Memory B cell (primary cell): ENCODE measurements around the gene SBF1.
A peak's percentile ranks its signal among the peaks of the same experiment; 100 is the strongest.

Source experiments
- ATAC-seq: fragments of 150-1000 bp; cut with Tn5 transposase; 2 replicates; pipeline ENCODE4 v1.10.0; 2021; ENCODE audit warnings: low read depth, mild to moderate bottlenecking, moderate library complexity
- DNase-seq, 2 donors: peaks; one replicate each; pipeline ENCODE4 v3.0.0; 2022; ENCODE audit warnings: low spot score in 2 of 2
- H3K27ac Mint-ChIP-seq: one replicate; pipeline ENCODE4 v1.8.0; 2022; ENCODE audit warnings: mild to moderate bottlenecking, moderate library complexity, mixed read lengths
- H3K27me3 Mint-ChIP-seq: one replicate; pipeline ENCODE4 v1.8.0; 2022; ENCODE audit warnings: mixed read lengths
- H3K36me3 Mint-ChIP-seq: one replicate; pipeline ENCODE4 v1.8.0; 2022; ENCODE audit warnings: mild to moderate bottlenecking, mixed read lengths
- H3K4me1 Mint-ChIP-seq: one replicate; pipeline ENCODE4 v1.8.0; 2022; ENCODE audit warnings: mixed read lengths
- H3K4me3 Mint-ChIP-seq: one replicate; pipeline ENCODE4 v1.8.0; 2022; ENCODE audit warnings: mild to moderate bottlenecking, moderate library complexity, mixed read lengths
- H3K9me3 Mint-ChIP-seq: one replicate; pipeline ENCODE4 v1.8.0; 2022; ENCODE audit warnings: mixed read lengths

Gene SBF1

GRCh38 chr22:50460938-50461337 is 13.9 kb downstream of the SBF1 start:
- peaks cover 29% of the 10 kb centered on the region for H3K36me3 Mint-ChIP-seq

GRCh38 chr22:50459496-50460140 is 15.2 kb downstream of the SBF1 start:
- ATAC-seq (peak; percentile 43), DNase-seq (no peak)
- Mint-ChIP-seq H3K9me3 (no peaks in the 10 kb centered on the region), H3K4me3 (no peak overlapping the region), H3K4me1 (peaks cover 2% of the 10 kb centered on the region), H3K27me3 (no peaks in the 10 kb centered on the region), H3K36me3 (peaks cover 30% of the 10 kb centered on the region), H3K27ac (no peak overlapping the region)

More at GRCh38 chr22:50460938-50461337, 13.9 kb downstream of the SBF1 start:
- Mint-ChIP-seq H3K4me3 (no peak overlapping the region), H3K27me3 (no peaks in the 10 kb centered on the region), H3K4me1 (peaks cover 2% of the 10 kb centered on the region), H3K27ac (no peak overlapping the region), H3K9me3 (no peaks in the 10 kb centered on the region)
- ATAC-seq: no peak
- no peak for DNase-seq

DNA sequence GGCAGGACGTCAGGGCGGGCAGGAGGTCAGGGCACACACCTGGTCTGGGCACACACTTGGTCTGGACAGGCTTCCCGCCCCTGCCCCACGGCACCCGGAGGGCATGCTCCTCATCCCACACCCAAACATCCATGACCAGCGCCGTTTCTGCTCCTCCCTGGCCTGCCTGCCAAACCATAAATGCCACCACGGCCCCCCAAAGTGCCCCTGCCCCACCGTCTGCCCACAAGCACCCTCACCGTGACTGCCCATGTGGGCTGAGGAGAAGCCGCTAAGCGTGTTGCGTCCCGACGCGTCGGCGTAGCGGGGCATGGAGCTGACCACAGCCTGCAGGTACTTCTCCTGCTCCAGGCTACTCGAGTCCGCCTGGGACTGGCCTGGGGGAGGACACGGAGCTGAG is 15.8 kb downstream of the SBF1 start:
- Mint-ChIP-seq H3K4me3 (no peak overlapping the region), H3K36me3 (peaks cover 25% of the 10 kb centered on the region), H3K27ac (no peak overlapping the region), H3K4me1 (peaks cover 2% of the 10 kb centered on the region), H3K9me3 (no peaks in the 10 kb centered on the region), H3K27me3 (no peaks in the 10 kb centered on the region)
- no peak for DNase-seq
- no peak for ATAC-seq

- peak; percentile 65 for ATAC-seq
- Mint-ChIP-seq H3K4me3 (no peak overlapping the region), H3K36me3 (peaks cover 26% of the 10 kb centered on the region), H3K27ac (peak overlapping the region; percentile 33), H3K27me3 (no peaks in the 10 kb centered on the region), H3K9me3 (no peaks in the 10 kb centered on the region), H3K4me1 (peaks cover 2% of the 10 kb centered on the region)
- DNase-seq: no peak
Observed at GRCh38 chr22:50456466-50457234, 18.2 kb downstream of the SBF1 start.

DNA sequence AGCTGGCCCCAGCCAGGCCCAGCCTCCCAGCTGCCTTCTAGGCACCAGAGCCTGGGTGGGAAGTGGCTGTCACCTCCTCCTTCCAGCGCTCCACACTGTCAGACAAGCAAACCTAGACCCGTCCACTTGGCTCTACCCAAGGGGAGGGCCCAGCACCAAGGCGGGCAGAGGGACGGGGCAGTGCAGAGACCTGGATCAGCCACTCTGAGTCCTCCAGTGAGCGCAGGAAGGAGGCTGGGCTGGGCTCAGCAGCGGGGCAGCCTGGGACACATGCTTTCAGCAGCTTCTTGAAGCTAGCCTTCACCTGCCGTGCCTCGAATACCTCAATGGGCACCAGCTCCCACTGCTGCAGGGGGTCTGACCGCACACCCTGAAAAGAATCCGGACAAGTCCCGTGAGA is 18.8 kb downstream of the SBF1 start:
- peaks cover 24% of the 10 kb centered on the region for H3K36me3 Mint-ChIP-seq
- no peak for DNase-seq
- no peaks in the 10 kb centered on the region for H3K27me3 Mint-ChIP-seq
- no peak for ATAC-seq
- H3K4me3 Mint-ChIP-seq: no peak overlapping the region
- no peak overlapping the region for H3K27ac Mint-ChIP-seq
- no peaks in the 10 kb centered on the region for H3K9me3 Mint-ChIP-seq
- H3K4me1 Mint-ChIP-seq: peaks cover 2% of the 10 kb centered on the region

- ATAC-seq (no peak), DNase-seq (no peak)
- Mint-ChIP-seq H3K4me1 (peaks cover 2% of the 10 kb centered on the region), H3K4me3 (no peak overlapping the region), H3K36me3 (peaks cover 18% of the 10 kb centered on the region), H3K9me3 (no peaks in the 10 kb centered on the region), H3K27ac (no peak overlapping the region), H3K27me3 (no peaks in the 10 kb centered on the region)
Observed at GRCh38 chr22:50455201-50455600, 19.6 kb downstream of the SBF1 start.

DNA sequence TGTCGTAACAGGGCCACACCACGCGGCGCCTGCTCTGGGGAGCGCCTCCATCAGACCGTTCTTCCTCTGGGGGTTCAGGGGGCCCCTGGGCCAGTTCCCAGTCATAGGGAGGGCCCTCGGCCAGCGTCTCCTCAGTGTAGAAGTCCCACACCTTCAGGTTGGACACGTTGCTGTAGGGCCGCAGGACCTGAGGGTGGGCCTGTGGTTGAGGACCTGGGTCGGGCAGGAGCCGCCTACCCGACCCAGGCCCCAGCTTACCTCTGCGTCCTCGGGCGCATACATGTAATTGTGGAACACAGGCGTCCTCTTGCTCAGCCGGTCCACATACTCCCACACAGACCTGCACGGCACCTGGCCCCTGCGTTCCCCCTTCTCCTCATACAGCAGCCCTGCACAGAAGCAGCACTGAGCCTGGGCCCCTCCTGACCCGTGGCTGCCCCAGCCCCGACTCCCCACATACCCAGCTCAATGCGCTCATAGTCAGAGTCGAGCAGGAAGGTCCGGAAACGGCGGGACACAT is 20.2 kb downstream of the SBF1 start:
- H3K27me3 Mint-ChIP-seq: no peaks in the 10 kb centered on the region
- H3K9me3 Mint-ChIP-seq: no peaks in the 10 kb centered on the region
- ATAC-seq (no peak), DNase-seq (no peak)
- peaks cover 5% of the 10 kb centered on the region for H3K4me1 Mint-ChIP-seq
- H3K4me3 Mint-ChIP-seq: no peak overlapping the region
- H3K27ac Mint-ChIP-seq: no peak overlapping the region
- H3K36me3 Mint-ChIP-seq: peaks cover 21% of the 10 kb centered on the region

- H3K27me3 Mint-ChIP-seq: no peaks in the 10 kb centered on the region
- peaks cover 10% of the 10 kb centered on the region for H3K4me1 Mint-ChIP-seq
- DNase-seq (no peak), ATAC-seq (no peak)
- H3K36me3 Mint-ChIP-seq: peaks cover 22% of the 10 kb centered on the region
- no peaks in the 10 kb centered on the region for H3K9me3 Mint-ChIP-seq
- H3K27ac Mint-ChIP-seq: peak overlapping the region; percentile 72
- H3K4me3 Mint-ChIP-seq: no peak overlapping the region
Observed at GRCh38 chr22:50452649-50453048, 22.2 kb downstream of the SBF1 start.

- ATAC-seq (no peak), DNase-seq (no peak)
- H3K27me3 Mint-ChIP-seq: no peaks in the 10 kb centered on the region
- H3K9me3 Mint-ChIP-seq: no peaks in the 10 kb centered on the region
- H3K36me3 Mint-ChIP-seq: peaks cover 9% of the 10 kb centered on the region
- H3K4me3 Mint-ChIP-seq: no peak overlapping the region
- peaks cover 15% of the 10 kb centered on the region for H3K4me1 Mint-ChIP-seq
- no peak overlapping the region for H3K27ac Mint-ChIP-seq
Observed at GRCh38 chr22:50447576-50448551, 27.0 kb downstream of the SBF1 start.

DNA sequence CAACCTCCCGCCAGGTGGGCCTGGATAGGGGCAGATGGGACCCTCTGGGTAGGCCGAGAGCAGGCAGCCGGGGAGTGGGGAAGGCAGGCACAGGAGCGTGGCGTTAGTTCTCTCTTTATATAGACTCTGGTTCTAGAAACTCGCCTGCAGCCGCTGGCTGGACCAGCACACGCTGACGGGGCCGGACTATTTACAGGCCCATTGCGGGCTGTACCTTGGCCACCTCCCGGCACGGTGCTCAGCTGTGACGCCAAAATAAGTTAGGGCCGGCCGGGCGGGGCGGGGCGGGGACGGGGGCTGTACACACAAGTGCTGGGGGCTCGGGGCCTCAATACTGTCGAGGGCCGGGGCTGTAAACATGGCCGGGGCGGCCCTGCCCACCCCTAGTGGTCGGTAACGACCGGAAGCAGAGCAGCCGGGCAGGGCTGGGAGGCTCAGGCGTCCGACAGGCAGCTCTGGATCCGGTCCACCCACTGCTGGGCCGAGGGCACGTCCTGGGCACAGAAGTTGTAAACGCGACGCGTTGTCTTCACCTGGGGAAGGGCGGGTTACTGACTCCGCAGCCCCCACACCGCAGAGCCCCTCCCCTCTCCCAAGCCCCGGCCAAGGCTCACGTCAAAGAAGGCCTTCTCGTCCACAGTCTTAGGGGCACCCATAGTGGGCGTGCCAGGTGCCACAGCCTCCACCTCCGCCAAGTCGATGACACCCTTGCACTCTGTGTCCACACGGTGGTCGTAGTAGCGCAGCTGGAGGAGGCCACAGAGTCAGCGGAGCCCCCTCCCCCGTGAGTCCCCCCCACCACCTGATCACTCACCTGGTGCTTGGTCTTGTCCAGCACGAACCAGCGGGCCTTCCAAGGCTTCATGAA is 27.9 kb downstream of the SBF1 start:
- peaks cover 9% of the 10 kb centered on the region for H3K36me3 Mint-ChIP-seq
- ATAC-seq (no peak), DNase-seq (no peak)
- no peak overlapping the region for H3K4me3 Mint-ChIP-seq
- H3K4me1 Mint-ChIP-seq: peaks cover 15% of the 10 kb centered on the region
- no peak overlapping the region for H3K27ac Mint-ChIP-seq
- H3K27me3 Mint-ChIP-seq: no peaks in the 10 kb centered on the region
- H3K9me3 Mint-ChIP-seq: no peaks in the 10 kb centered on the region

DNA sequence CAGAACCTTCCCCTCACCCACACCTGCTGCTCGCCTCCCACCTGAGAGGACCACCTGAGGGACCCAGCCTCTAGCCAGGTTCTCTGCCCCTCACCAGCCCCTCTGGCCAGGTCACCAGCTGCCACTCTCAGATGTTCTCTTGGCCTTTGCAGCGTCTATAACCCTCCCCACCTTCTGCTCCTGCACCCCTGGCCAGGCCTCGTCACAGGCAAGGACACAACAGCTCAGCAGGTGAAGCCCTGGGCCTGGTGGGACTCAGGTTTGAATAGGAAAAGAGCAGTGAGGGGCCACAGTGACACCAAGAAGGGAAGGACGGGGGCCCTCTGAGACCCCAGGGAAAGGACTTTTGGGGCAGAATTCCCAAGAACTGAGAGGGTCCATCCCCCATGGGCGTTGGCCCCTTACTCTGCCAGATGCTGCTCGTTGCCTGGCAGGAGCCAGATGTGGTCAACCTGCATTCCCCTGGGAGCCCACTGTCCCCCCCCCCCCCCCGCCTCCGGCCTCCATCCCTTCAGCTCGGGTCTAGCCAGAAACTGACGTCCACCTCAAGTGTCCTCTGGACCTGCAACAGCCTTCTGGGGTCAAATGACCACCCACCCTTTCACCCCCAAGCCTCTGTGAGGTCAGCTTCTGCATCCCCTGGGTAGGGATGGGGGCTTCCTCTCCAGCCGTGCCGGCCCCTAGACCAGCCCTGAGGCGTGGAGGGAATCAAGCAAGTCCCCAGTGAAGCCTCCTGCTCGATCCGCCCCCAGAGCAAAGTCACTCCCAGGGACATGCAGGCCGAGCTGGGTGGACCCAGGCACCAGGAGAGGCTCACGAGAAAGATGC is 28.7 kb downstream of the SBF1 start:
- Mint-ChIP-seq H3K27me3 (no peaks in the 10 kb centered on the region), H3K9me3 (no peaks in the 10 kb centered on the region), H3K36me3 (peaks cover 9% of the 10 kb centered on the region), H3K4me3 (no peak overlapping the region), H3K27ac (peak overlapping the region; percentile 85), H3K4me1 (peaks cover 15% of the 10 kb centered on the region)
- no peak for ATAC-seq
- DNase-seq: no peak

- Mint-ChIP-seq H3K4me3 (no peak overlapping the region), H3K36me3 (peaks cover 9% of the 10 kb centered on the region), H3K9me3 (no peaks in the 10 kb centered on the region), H3K27me3 (no peaks in the 10 kb centered on the region), H3K27ac (peak overlapping the region; percentile 85), H3K4me1 (peaks cover 15% of the 10 kb centered on the region)
- DNase-seq (no peak), ATAC-seq (peak; percentile 36)
Observed at GRCh38 chr22:50445071-50445879, 29.6 kb downstream of the SBF1 start.
